ENCODE measurements around the gene MYEOV.
A peak's percentile ranks its signal among the peaks of the same experiment; 100 is the strongest.

MYEOV gene

DNA sequence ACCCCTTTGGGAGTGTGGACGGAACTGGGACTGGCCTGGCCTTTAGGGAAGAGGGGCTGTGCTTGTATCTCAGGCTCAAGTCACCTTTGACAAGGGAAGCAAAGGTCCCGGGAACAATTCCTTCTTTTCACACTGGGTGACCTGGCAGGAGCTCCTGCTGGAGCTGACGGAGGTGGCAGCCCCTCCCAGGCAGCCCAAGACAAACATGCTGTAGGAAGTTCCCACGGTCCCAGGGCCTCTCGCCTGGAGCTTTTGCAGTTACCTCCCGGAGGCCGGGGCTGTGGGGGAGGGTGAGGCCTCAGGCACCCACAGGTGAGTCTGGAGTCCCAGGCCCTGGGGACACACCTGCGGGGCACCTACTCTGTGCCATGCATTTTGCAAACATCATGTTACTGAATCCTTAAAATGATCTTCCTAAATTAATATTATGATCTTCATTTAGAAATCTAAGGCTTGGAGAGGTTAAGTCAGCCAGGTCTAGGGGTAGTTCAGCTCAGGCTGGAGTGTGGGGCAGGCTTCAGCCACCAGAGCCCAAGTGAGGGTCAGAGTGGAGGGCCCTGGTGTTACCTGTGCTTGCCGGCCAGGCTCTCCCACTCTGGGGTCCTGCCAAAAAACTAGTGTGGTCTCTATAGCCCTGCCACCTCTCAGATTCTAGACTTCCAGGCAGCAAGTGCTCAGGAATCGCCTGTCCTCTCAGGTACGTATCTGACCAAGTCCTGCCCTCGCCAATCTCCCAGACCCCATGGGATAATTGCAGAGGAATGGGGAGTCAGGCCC lies 15.7 kb upstream of the MYEOV start:
- no peak for TF ChIP-seq CTCF (conservative IDR thresholded peaks at IDR 0.05; ENCODE audit: low read length)
- DNase-seq (ENCODE audit: low read depth), result no peak
- H3K4me3 ChIP-seq (ENCODE audit: low read length), result no peak overlapping the region

- peak; percentile 79 for DNase-seq (ENCODE audit: low read depth)
- no peak for TF ChIP-seq CTCF (conservative IDR thresholded peaks at IDR 0.05; ENCODE audit: low read length)
Measured at GRCh38 chr11:69280451-69280850, 13.5 kb upstream of the MYEOV start.

DNA sequence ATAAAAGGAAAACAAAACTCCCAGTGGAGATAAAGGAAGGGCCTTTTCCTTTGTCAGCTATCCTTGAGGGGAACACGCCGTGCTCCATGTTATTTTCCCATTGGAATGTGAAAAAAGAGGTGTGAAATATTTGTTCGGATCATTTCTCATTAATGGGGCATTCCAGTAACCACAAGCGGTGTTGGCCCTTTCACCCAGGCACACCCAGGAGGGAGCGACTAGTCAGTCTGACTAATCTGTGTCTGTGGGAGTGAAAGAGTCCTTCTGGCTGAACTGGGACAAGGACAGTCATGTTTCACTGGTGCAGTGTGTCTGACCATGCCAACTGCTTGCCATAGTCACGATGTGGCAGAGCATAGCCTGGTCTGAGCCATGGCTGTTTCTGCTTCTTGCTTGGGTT lies 13.0 kb upstream of the MYEOV start:
- peak; percentile 94 for DNase-seq (ENCODE audit: low read depth)
- no peak overlapping the region for H3K4me3 ChIP-seq (ENCODE audit: low read length)
- TF ChIP-seq CTCF (conservative IDR thresholded peaks at IDR 0.05; ENCODE audit: low read length), result no peak

More at GRCh38 chr11:69280451-69280850, 13.5 kb upstream of the MYEOV start:
- no peak overlapping the region for H3K4me3 ChIP-seq (ENCODE audit: low read length)

- TF ChIP-seq CTCF (conservative IDR thresholded peaks at IDR 0.05; ENCODE audit: low read length), result no peak
- H3K4me3 ChIP-seq (ENCODE audit: low read length), result no peak overlapping the region
- no peak for DNase-seq (ENCODE audit: low read depth)
Measured at GRCh38 chr11:69283446-69283845, 10.5 kb upstream of the MYEOV start.

DNA sequence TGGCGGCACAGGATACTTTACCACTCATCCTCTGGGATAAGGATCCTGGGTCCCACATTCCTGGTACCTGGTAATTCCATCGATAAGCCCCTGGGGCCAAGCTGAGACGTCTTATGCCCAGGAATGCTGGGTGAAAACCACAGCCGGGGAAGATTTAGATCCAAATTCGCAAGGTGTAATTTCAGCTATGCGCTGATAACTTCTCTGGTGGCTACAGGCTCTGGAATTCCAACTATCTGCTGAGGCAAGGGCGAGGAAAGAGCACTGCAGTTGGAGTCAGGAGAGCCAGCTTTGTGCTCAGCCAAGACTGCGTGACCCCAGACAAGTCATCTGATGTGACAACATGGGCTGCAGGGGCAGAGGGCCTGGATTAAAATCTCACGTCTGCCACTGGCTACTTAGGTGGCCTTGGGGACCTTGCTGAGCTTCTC lies 9.9 kb upstream of the MYEOV start:
- H3K4me3 ChIP-seq (ENCODE audit: low read length), result no peak overlapping the region
- no peak for TF ChIP-seq CTCF (conservative IDR thresholded peaks at IDR 0.05; ENCODE audit: low read length)
- DNase-seq (ENCODE audit: low read depth), result no peak

DNA sequence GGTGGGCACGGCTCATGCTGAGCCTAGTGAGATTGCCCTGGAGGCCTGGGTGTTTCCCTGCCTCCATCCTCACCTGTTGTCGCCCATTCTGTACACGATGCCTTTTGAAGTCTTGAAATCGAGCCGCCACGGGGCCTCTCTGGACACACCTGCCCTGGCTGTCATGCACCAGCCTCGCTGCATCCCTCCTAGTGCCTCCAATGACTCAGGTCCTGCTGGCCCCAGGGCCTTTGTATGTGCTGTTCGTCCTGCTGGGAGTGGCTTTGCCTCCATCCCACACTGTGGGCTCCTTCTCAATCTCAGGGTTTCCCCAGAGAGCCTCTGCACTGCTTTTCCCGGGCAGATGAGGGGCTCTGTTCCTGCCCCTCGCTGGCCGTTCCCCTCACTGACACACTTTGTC lies 8.9 kb upstream of the MYEOV start:
- no peak for TF ChIP-seq CTCF (conservative IDR thresholded peaks at IDR 0.05; ENCODE audit: low read length)
- no peak for DNase-seq (ENCODE audit: low read depth)
- no peak overlapping the region for H3K4me3 ChIP-seq (ENCODE audit: low read length)

- H3K4me3 ChIP-seq (ENCODE audit: low read length), result no peak overlapping the region
- TF ChIP-seq CTCF (conservative IDR thresholded peaks at IDR 0.05; ENCODE audit: low read length), result no peak
- no peak for DNase-seq (ENCODE audit: low read depth)
Measured at GRCh38 chr11:69285766-69286165, 8.2 kb upstream of the MYEOV start.
